ENCODE measurements around the gene ZNF598.

DNA sequence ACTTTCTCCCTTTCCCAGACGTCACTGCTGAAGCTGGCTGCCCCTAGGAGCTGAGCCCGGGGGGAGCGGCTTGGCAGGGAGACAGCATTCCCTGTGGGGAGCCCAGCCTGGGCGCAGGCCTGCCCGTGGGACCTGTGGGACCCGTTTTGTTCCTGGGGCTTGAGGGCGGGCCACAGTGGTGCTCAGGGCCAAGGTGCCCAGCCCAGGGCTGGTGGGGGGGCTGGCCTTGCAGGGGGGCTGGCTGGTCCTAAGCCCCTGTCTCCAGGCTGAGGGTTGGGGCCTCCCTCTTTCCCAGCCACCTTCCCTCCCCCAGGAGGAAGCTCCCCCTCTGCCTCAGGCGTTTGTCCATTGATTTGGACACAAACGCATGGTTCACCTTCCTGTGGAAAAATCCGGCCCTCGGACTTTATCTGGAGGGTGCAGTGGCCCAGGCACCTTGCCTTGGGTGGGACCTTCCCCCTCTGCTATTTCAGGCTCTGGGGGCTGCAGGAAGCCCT, 21.5 kb upstream of the ZNF598 start:
- TF ChIP-seq EP300 (IDR thresholded peaks at IDR 0.05) (no peak), POLR2AphosphoS5 (IDR thresholded peaks at IDR 0.05) (peak in 1 of 4 donors; percentile 14), POLR2A (IDR thresholded peaks at IDR 0.05) (no peak)
- TF ChIP-seq, protein P1, sequence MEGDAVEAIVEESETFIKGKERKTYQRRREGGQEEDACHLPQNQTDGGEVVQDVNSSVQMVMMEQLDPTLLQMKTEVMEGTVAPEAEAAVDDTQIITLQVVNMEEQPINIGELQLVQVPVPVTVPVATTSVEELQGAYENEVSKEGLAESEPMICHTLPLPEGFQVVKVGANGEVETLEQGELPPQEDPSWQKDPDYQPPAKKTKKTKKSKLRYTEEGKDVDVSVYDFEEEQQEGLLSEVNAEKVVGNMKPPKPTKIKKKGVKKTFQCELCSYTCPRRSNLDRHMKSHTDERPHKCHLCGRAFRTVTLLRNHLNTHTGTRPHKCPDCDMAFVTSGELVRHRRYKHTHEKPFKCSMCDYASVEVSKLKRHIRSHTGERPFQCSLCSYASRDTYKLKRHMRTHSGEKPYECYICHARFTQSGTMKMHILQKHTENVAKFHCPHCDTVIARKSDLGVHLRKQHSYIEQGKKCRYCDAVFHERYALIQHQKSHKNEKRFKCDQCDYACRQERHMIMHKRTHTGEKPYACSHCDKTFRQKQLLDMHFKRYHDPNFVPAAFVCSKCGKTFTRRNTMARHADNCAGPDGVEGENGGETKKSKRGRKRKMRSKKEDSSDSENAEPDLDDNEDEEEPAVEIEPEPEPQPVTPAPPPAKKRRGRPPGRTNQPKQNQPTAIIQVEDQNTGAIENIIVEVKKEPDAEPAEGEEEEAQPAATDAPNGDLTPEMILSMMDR (IDR thresholded peaks at IDR 0.05): no peak
